ENCODE data around the gene ADGB.

GRCh38 chr6:146602526-146602925, 3.8 kb downstream of the ADGB start:
- TF ChIP-seq CTCF (IDR thresholded peaks at IDR 0.05; ENCODE audit: low read depth, low read length) (no peak), EZH2phosphoT487 (IDR thresholded peaks at IDR 0.05; ENCODE audit: low read depth) (no peak)
